DND-41 (cell line): ENCODE results near the gene CEP170B.

Experiments
- ATAC-seq: fragments of 200-7000 bp; cut with Tn5 transposase; 3 replicates; pipeline ENCODE4 v1.9.1; 2021; ENCODE audit warnings: low read depth; ENCODE audit not compliant: insufficient read depth
- DNase-seq: peaks from one replicate; pipeline ENCODE4 v3.0.0-alpha.2; 2020
- H2AFZ ChIP-seq: 2 replicates; pipeline ENCODE4 v1.6.0; 2012; ENCODE audit warnings: low read depth, low read length
- H3K27ac ChIP-seq: 2 replicates; pipeline ENCODE4 v1.5.1; 2012; ENCODE audit warnings: low read length, inconsistent platforms
- H3K27me3 ChIP-seq: fragments of 200-600 bp; sonication (generic); 2 replicates; pipeline ENCODE4 v1.6.0; 2012; ENCODE audit warnings: low read length, mild to moderate bottlenecking, inconsistent platforms; ENCODE audit not compliant: insufficient read depth, poor library complexity
- H3K36me3 ChIP-seq: 2 replicates; pipeline ENCODE4 v1.5.1; 2012; ENCODE audit warnings: low read length, inconsistent platforms; ENCODE audit not compliant: insufficient read depth
- H3K4me1 ChIP-seq: 2 replicates; pipeline ENCODE4 v1.5.1; 2012; ENCODE audit warnings: mild to moderate bottlenecking, low read length; ENCODE audit not compliant: insufficient read depth
- H3K4me2 ChIP-seq: 2 replicates; pipeline ENCODE4 v1.6.0; 2012; ENCODE audit warnings: mild to moderate bottlenecking, moderate library complexity, low read length, inconsistent platforms; ENCODE audit not compliant: insufficient read depth
- H3K4me3 ChIP-seq, 2 experiments: fragments of 200-600 bp in 1 of 2; shearing (Covaris generic) in 1 of 2; 2 replicates each; pipeline ENCODE4 v1.5.1; 2012 to 2016; ENCODE audit warnings: inconsistent platforms in 2 of 2, low read length in 2 of 2, mild to moderate bottlenecking in 2 of 2, low read depth in 1 of 2, moderate library complexity in 1 of 2
- H3K79me2 ChIP-seq: 2 replicates; pipeline ENCODE4 v1.6.0; 2012; ENCODE audit warnings: low read length, inconsistent platforms; ENCODE audit not compliant: insufficient read depth
- H3K9ac ChIP-seq: 2 replicates; pipeline ENCODE4 v1.6.0; 2012; ENCODE audit warnings: low read depth, mild to moderate bottlenecking, inconsistent platforms, low read length, moderate library complexity
- H3K9me3 ChIP-seq: 2 replicates; pipeline ENCODE4 v1.5.1; 2012; ENCODE audit warnings: low read length, moderate library complexity, mild to moderate bottlenecking, inconsistent platforms; ENCODE audit not compliant: insufficient read depth, severe bottlenecking
- H4K20me1 ChIP-seq: 2 replicates; pipeline ENCODE4 v1.6.0; 2012; ENCODE audit warnings: low read length; ENCODE audit not compliant: insufficient read depth
- EZH2 ChIP-seq: IDR thresholded peaks from 3 replicates; pipeline ENCODE4 v1.6.1; 2012; ENCODE audit warnings: borderline replicate concordance, low read depth, mild to moderate bottlenecking, moderate library complexity, low read length, inconsistent platforms; ENCODE audit not compliant: severe bottlenecking
- TF ChIP-seq, protein P1 (sequence below): IDR thresholded peaks from 2 replicates; pipeline ENCODE4 v1.5.1; 2012; ENCODE audit warnings: borderline replicate concordance, low read length, moderate library complexity, mild to moderate bottlenecking; ENCODE audit not compliant: poor library complexity, severe bottlenecking; ENCODE audit errors: extremely low read depth

CEP170B gene

DNA sequence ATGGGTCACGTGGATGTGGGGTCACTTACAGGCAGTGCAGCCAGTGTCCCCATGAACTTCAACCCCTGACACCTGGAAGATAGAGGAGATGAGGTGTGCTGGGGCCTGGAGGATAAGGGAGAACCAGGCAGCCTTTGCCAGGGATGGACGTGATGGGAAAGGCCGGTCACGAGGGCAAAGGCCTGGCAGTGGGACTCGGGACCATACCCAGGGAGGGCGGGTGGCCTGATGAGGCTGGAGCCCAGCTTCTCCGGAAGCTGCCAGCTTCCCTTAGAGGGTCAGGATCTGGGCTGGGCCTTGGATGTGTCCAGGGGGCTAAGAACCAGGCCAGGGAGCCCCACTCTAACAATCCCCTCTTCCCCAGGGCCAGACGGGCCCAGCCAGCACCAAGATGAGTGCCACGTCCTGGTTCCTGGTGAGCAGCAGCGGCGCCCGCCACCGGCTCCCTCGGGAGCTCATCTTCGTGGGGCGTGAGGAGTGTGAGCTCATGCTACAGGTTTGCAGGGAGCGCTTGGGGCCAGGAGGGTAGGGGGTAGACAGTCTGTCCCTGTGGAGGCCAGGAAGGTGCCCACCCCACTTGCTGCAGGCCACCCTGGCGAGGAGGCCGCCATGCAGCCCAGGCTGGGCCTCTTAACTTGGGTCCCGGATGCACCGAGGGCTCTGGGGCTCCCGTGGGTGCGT lies 3.1 kb downstream of the CEP170B start:
- H3K9ac ChIP-seq, result no peak overlapping the region
- no peaks in the 10 kb centered on the region for H3K27me3 ChIP-seq
- H2AFZ ChIP-seq, result no peak overlapping the region
- no peaks in the 10 kb centered on the region for H3K9me3 ChIP-seq
- no peak for DNase-seq
- H3K4me3 ChIP-seq, result no peak overlapping the region
- TF ChIP-seq, protein P1, sequence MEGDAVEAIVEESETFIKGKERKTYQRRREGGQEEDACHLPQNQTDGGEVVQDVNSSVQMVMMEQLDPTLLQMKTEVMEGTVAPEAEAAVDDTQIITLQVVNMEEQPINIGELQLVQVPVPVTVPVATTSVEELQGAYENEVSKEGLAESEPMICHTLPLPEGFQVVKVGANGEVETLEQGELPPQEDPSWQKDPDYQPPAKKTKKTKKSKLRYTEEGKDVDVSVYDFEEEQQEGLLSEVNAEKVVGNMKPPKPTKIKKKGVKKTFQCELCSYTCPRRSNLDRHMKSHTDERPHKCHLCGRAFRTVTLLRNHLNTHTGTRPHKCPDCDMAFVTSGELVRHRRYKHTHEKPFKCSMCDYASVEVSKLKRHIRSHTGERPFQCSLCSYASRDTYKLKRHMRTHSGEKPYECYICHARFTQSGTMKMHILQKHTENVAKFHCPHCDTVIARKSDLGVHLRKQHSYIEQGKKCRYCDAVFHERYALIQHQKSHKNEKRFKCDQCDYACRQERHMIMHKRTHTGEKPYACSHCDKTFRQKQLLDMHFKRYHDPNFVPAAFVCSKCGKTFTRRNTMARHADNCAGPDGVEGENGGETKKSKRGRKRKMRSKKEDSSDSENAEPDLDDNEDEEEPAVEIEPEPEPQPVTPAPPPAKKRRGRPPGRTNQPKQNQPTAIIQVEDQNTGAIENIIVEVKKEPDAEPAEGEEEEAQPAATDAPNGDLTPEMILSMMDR, result no peak
- H3K27ac ChIP-seq, result no peak overlapping the region
- no peaks in the 10 kb centered on the region for H3K79me2 ChIP-seq
- H4K20me1 ChIP-seq, result peaks cover 6% of the 10 kb centered on the region; the same call in 1 of the 2 replicates
- no peaks in the 10 kb centered on the region for H3K4me1 ChIP-seq
- no peak overlapping the region for H3K4me2 ChIP-seq
- no peaks in the 10 kb centered on the region for H3K36me3 ChIP-seq
- ATAC-seq, result no peak

DNA sequence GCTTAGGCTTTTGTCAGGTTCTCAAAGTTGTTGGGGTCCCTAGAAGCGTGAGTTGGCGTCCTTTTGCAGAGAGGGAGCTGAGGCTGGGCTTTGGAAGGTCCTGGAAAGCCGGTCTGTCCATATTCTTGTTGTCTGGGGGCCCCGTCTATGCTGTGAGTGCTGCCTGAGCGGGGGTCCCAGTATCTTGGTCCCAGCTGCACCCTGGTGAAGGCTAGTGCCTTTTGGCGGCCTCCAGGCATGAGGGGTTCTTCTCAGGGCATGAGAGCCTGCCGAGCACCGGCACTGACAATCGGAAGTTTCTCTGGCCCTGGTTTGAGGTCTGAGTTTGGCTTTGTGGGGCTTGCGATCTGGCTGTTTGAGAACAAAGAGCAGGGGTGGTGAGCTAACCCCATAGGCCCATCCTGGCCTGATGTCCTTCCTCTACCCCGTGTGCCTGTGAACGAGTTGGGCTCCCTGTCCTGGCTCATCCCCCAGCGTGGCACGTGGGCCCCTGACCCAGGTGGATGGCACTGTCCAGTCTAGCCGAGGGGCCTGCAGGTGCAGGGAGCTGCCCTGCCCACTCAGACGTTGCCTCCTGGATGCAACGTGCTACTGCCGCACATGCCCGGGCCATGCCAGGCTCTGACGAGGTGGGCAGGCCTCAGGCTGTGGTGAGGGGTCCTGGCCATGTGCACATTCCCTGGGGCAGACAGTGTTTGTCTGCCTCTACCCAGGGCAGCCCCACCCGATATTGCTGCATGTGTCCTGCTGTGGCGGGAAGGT lies 3.9 kb downstream of the CEP170B start:
- Histone ChIP-seq H2AFZ (no peak overlapping the region), H3K9ac (no peak overlapping the region), H3K27ac (no peak overlapping the region), H3K36me3 (no peaks in the 10 kb centered on the region), H3K79me2 (no peaks in the 10 kb centered on the region), H3K4me2 (no peak overlapping the region), H3K4me3 (no peak overlapping the region), H3K27me3 (no peaks in the 10 kb centered on the region), H3K9me3 (no peaks in the 10 kb centered on the region), H4K20me1 (peaks cover 6% of the 10 kb centered on the region; the same call in 1 of the 2 replicates), H3K4me1 (no peaks in the 10 kb centered on the region)
- TF ChIP-seq, protein P1, result no peak
- no peak for ATAC-seq
- DNase-seq, result no peak

DNA sequence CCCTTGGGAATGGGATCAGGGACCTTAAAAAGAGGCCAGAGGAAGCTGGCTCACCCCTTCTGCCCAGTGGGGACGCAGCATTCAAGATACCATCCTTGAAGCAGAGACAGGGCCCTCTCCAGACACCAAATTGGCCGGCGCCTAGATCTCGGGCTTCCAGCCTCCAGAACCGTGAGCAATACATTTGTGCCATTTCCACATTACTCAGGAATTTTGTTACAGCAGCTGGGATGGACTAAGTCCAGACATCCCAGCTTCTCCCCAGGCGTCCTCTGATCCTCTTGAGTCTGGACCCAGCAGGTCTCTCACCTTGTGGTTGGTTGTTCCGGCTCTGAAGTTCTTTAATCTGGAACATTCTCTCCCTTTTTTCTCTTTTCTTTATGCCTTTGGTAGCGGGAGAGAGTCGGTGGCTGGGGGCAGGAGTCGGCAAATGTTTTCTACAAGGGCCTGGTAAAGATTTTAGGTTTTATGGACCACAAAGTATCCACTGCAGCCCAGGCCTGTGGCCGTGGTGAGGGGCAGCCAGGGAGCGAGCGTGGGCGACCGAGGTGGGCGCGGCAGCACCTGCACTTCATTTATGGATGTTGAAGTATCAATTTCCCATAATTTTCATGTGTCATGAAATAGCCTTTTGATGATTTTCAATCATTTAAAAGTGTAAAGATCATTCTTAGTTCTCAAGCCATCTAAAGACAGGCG lies 4.8 kb downstream of the CEP170B start:
- no peak overlapping the region for H3K9ac ChIP-seq
- no peak for DNase-seq
- H3K4me1 ChIP-seq, result no peaks in the 10 kb centered on the region
- no peaks in the 10 kb centered on the region for H3K79me2 ChIP-seq
- no peaks in the 10 kb centered on the region for H3K27me3 ChIP-seq
- no peak for ATAC-seq
- H4K20me1 ChIP-seq, result peaks cover 6% of the 10 kb centered on the region; the same call in 1 of the 2 replicates
- H2AFZ ChIP-seq, result no peak overlapping the region
- no peak overlapping the region for H3K4me3 ChIP-seq
- H3K9me3 ChIP-seq, result no peaks in the 10 kb centered on the region
- TF ChIP-seq EZH2, result no peak
- TF ChIP-seq, protein P1, result no peak
- H3K36me3 ChIP-seq, result no peaks in the 10 kb centered on the region
- H3K27ac ChIP-seq, result no peak overlapping the region
- no peak overlapping the region for H3K4me2 ChIP-seq
